Keratinocyte (primary cell): ENCODE measurements around the gene ASB6. TPM values are rescaled to one million over a fixed set of nuclear protein-coding genes. Genes with fewer than 3 reads are reported as not detected.

Experiments used
- DNase-seq: peaks from one replicate; pipeline ENCODE4 v3.0.0-alpha.2; 2011; ENCODE audit warnings: low read depth, missing footprints, low spot score
- FAIRE-seq: peaks from 2 replicates; lab custom pipeline; 2011; peaks lifted over from hg19 to GRCh38; lab: Jason Lieb, UNC
- H2AFZ ChIP-seq: 2 replicates; pipeline ENCODE4 v1.6.0; 2012; ENCODE audit warnings: low read length, control low read depth, inconsistent platforms; ENCODE audit not compliant: control insufficient read depth
- H3K27ac ChIP-seq: 2 replicates; pipeline ENCODE4 v1.5.1; 2011; ENCODE audit warnings: low read length; ENCODE audit not compliant: control insufficient read depth, insufficient read depth
- H3K27me3 ChIP-seq: 3 replicates; pipeline ENCODE4 v1.6.0; 2011; ENCODE audit warnings: low read length; ENCODE audit not compliant: control insufficient read depth, insufficient read depth; ENCODE audit errors: extremely low read depth
- H3K36me3 ChIP-seq, 2 experiments: 2 replicates in 1 of 2; 3 replicates in 1 of 2; pipeline ENCODE4 v1.5.1; 2011; ENCODE audit warnings: low read length in 2 of 2, mild to moderate bottlenecking in 1 of 2; ENCODE audit not compliant: control insufficient read depth in 2 of 2, insufficient read depth in 2 of 2; ENCODE audit errors: extremely low read depth in 1 of 2
- H3K4me1 ChIP-seq: 3 replicates; pipeline ENCODE4 v1.5.1; 2011; ENCODE audit warnings: low read length; ENCODE audit not compliant: control insufficient read depth, insufficient read depth; ENCODE audit errors: extremely low read depth
- H3K4me2 ChIP-seq: 3 replicates; pipeline ENCODE4 v1.6.0; 2011; ENCODE audit warnings: low read depth, low read length; ENCODE audit not compliant: control insufficient read depth, insufficient read depth; ENCODE audit errors: extremely low read depth
- H3K4me3 ChIP-seq, 3 experiments: fragments of 200-600 bp in 1 of 3; sonication (generic) in 1 of 3; 2 replicates in 2 of 3; 3 replicates in 1 of 3; pipeline ENCODE4 v1.5.1; 2011 to 2016; ENCODE audit warnings: low read length in 3 of 3, mild to moderate bottlenecking in 3 of 3, control low read depth in 2 of 3, inconsistent platforms in 1 of 3, low read depth in 1 of 3, mixed read lengths in 1 of 3, mixed run types in 1 of 3, moderate library complexity in 1 of 3; ENCODE audit not compliant: control insufficient read depth in 2 of 3, insufficient read depth in 2 of 3; ENCODE audit errors: extremely low read depth in 1 of 3
- H3K79me2 ChIP-seq: 2 replicates; pipeline ENCODE4 v1.6.0; 2012; ENCODE audit warnings: low read length; ENCODE audit not compliant: control insufficient read depth, insufficient read depth
- H3K9ac ChIP-seq: 3 replicates; pipeline ENCODE4 v1.6.0; 2011; ENCODE audit warnings: low read length; ENCODE audit not compliant: control insufficient read depth, insufficient read depth; ENCODE audit errors: extremely low read depth
- H3K9me1 ChIP-seq: 3 replicates; pipeline ENCODE4 v1.6.0; 2011; ENCODE audit warnings: low read length; ENCODE audit not compliant: control insufficient read depth, insufficient read depth; ENCODE audit errors: extremely low read depth
- H3K9me3 ChIP-seq: 2 replicates; pipeline ENCODE4 v1.5.1; 2012; ENCODE audit warnings: low read depth, low read length; ENCODE audit not compliant: control insufficient read depth
- H4K20me1 ChIP-seq: 3 replicates; pipeline ENCODE4 v1.6.0; 2011; ENCODE audit warnings: low read length; ENCODE audit not compliant: control insufficient read depth, insufficient read depth; ENCODE audit errors: extremely low read depth
- CTCF ChIP-seq, 3 experiments: IDR thresholded peaks in 1 of 3; conservative IDR thresholded peaks in 1 of 3; optimal IDR thresholded peaks in 1 of 3; 2 replicates in 2 of 3; 3 replicates in 1 of 3; pipeline versions ENCODE3 to v1.5.1; 2011; ENCODE audit warnings: low read length in 3 of 3, mild to moderate bottlenecking in 3 of 3, moderate library complexity in 2 of 3, control low read depth in 1 of 3, inconsistent platforms in 1 of 3; ENCODE audit not compliant: insufficient read depth in 2 of 3; ENCODE audit errors: extremely low read depth in 1 of 3
- EZH2 ChIP-seq: IDR thresholded peaks from one replicate; pipeline ENCODE4 v1.6.1; 2012; ENCODE audit warnings: inconsistent platforms, mild to moderate bottlenecking, low read length, moderate library complexity
- dilution Hi-C: fragments of 300-500 bp; cut with MboI; formaldehyde crosslinking; loops from one replicate; pipeline ENCODE4 v1.7.0; 2020; ENCODE audit warnings: low sequenced_read_pairs; ENCODE audit not compliant: extremely low pct_ligation_motif_present
- polyA plus RNA-seq, 5 experiments: library from polyadenylated mRNA; depleted of rRNA in 3 of 5; stranded (reverse) in 3 of 5; stranded (forward) in 1 of 5; unstranded in 1 of 5; fragments of >200 nt; gene quantifications; 1 replicate in 1 of 5; 2 replicates in 3 of 5; 3 replicates in 1 of 5; pipeline versions ENCODE4 v1.2.1 to v1.2.3, GENCODE V29; 2011 to 2012; ENCODE audit warnings: missing spikeins in 2 of 5, low read depth in 1 of 5, low replicate concordance in 1 of 5

Gene ASB6
- polyA plus RNA-seq, 1 donor (not counting 4 experiments of a cell fraction or from before 2014, with no cell fraction given) = 16.3 TPM

DNA sequence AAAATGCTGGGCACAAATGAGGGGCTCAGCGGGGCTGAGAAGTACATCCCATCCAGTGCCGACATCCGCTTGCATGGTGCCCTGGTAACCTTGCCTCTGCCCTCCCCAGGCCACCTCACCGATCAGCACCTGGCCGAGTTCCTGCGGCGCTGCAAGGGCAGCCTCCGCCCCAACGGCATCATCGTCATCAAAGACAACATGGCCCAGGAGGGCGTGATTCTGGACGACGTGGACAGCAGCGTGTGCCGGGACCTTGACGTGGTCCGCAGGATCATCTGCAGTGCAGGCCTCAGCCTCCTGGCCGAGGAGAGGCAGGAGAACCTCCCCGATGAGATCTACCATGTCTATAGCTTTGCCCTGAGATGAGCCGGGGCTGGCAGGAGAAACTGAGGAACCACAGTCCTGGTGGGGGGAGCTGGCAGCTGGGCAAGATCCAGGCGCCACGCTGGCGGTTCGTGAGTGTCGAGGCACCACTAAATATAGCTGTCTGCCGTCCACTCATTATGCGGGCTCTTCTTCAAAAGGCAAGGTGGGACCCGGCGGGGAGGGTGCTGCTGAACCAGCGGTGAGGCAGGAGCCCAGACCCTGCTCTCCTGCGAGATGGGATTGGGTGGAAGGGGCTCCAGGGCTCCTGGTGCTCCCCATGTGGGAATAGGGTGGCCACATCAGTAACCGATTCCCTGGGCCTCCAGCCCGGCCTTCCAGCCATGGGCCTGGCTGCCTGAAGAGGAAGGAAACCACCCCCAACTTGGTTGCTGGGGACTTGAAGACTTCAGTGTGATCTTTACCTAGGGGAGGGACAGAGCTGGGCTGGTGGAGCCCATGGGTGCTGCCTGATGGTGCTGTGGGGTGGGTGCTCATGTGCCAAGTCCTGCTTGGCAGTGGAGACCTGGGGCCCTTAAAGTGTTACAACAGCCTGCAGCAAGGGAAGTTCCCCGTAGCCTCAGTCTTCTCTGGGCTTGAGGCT lies 6.6 kb downstream of the ASB6 start:
- DNase-seq (no peak), FAIRE-seq (no peak)
- Histone ChIP-seq H3K79me2 (peaks cover 72% of the 10 kb centered on the region), H3K27me3 (no peaks in the 10 kb centered on the region), H3K4me1 (peaks cover 30% of the 10 kb centered on the region), H2AFZ (no peak overlapping the region), H3K9me1 (peaks cover 5% of the 10 kb centered on the region), H3K27ac (no peak overlapping the region), H4K20me1 (peaks cover 38% of the 10 kb centered on the region), H3K36me3 (peaks cover 47 to 56% of the 10 kb centered on the region in 2 experiments), H3K4me2 (no peak overlapping the region), H3K9me3 (no peaks in the 10 kb centered on the region), H3K4me3 (no peak overlapping the region), H3K9ac (no peak overlapping the region)
- dilution Hi-C loops = loop anchor here (10.0 kb wide), 1 partner anchor 89 kb away; no protein-coding TSS in a partner anchor
- TF ChIP-seq CTCF (optimal IDR thresholded peaks at IDR 0.05 in 1 of 3, IDR thresholded peaks at IDR 0.05 in 1 of 3, conservative IDR thresholded peaks at IDR 0.05 in 1 of 3; ENCODE audit: extremely low read depth in 1 of 3, insufficient read depth in 2 of 3, low read length in 3 of 3) (no peak), EZH2 (no peak)

DNA sequence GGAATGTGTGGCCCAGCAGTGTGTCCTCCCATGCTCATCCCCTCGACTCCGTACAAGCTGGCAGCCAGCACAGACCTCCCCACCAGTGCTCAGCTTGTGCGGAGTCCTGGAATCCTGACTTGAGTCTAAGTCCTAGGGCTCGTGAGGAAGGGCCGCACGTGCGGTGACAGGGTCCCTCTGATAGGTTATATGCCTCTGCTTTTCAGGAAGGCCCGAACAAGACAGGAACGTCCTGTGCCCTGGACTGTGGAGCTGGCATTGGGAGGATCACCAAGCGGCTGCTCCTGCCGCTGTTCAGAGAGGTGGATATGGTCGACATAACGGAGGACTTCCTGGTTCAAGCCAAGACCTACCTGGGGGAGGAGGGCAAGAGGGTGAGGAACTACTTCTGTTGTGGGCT lies 8.1 kb downstream of the ASB6 start:
- Histone ChIP-seq H3K36me3 (peaks cover 41 to 46% of the 10 kb centered on the region in 2 experiments), H3K9me1 (peaks cover 6% of the 10 kb centered on the region), H3K4me1 (peaks cover 21% of the 10 kb centered on the region), H3K9me3 (no peaks in the 10 kb centered on the region), H3K4me2 (no peak overlapping the region), H3K79me2 (peaks cover 74% of the 10 kb centered on the region), H3K4me3 (no peak overlapping the region), H3K9ac (no peak overlapping the region), H3K27me3 (no peaks in the 10 kb centered on the region), H2AFZ (no peak overlapping the region), H4K20me1 (peaks cover 36% of the 10 kb centered on the region), H3K27ac (no peak overlapping the region)
- DNase-seq (no peak), FAIRE-seq (no peak)
- dilution Hi-C loops = loop anchor here (10.0 kb wide), 1 partner anchor 91 kb away; no protein-coding TSS in a partner anchor
- TF ChIP-seq CTCF (optimal IDR thresholded peaks at IDR 0.05 in 1 of 3, IDR thresholded peaks at IDR 0.05 in 1 of 3, conservative IDR thresholded peaks at IDR 0.05 in 1 of 3; ENCODE audit: extremely low read depth in 1 of 3, insufficient read depth in 2 of 3, low read length in 3 of 3) = no peak
- TF ChIP-seq EZH2 = no peak
